Measurements from ENCODE around the gene C16orf90. TPM values are rescaled to one million over a fixed set of nuclear protein-coding genes. Genes with fewer than 3 reads are reported as not detected.

Gene C16orf90
- total RNA-seq, 4 donors from 2014 or later: not detected

DNA sequence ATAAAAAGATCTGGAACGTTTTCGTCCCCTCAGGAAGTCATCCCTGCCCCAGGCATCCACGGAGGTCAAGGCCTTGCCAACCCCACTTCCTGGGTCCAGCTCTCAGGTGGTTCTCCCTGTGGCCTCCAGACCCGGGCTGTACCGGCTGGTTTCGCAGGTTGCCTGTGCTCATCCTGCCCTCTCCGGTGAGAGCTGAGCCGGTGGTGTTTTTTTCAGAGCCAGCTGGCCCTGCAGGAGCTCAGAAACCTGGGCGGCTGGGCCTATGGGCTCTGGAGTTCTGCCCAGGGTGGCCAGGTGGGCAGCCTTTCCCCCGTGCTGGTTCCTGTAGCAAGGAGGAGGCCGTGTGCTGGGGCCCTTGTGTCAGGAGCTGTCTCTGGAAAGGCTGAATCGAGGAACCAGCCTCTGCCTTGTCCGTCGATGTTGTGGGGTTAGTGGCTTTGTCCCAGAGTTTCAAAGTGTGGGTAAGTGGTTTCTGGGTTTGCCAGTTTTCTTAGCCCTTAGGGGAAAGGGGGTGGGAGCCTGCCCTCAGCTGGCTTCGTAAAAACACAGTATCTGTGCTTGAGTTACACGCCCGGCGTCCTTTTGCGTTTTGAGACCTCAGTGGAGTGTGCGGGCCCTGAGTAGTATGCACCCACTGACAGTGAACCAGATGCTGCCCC lies 23.6 kb downstream of the C16orf90 start:
- no peak for ATAC-seq (ENCODE audit: low FRiP score)
- TF ChIP-seq, protein P1, sequence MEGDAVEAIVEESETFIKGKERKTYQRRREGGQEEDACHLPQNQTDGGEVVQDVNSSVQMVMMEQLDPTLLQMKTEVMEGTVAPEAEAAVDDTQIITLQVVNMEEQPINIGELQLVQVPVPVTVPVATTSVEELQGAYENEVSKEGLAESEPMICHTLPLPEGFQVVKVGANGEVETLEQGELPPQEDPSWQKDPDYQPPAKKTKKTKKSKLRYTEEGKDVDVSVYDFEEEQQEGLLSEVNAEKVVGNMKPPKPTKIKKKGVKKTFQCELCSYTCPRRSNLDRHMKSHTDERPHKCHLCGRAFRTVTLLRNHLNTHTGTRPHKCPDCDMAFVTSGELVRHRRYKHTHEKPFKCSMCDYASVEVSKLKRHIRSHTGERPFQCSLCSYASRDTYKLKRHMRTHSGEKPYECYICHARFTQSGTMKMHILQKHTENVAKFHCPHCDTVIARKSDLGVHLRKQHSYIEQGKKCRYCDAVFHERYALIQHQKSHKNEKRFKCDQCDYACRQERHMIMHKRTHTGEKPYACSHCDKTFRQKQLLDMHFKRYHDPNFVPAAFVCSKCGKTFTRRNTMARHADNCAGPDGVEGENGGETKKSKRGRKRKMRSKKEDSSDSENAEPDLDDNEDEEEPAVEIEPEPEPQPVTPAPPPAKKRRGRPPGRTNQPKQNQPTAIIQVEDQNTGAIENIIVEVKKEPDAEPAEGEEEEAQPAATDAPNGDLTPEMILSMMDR (IDR thresholded peaks at IDR 0.05): no peak
- DNase-seq (ENCODE audit: low spot score): no peak

DNA sequence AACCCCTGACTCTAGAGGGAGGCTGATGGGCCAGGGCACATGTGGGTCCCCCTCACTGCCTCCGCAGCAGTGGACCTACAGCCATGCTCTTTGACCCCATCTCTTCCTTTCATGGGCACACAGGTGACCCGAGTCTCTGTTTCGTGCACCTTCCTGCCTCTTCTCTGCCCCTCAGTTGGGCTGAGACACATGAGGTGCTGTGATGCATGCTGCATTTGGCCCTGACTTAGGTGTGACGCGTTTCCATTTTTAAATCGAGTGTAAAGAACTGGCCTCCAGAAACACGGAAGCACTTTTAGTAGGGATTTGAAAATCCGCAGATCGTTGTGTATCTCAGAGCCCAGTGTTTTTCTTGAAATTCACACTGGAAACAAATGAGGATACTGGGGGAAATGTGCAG lies 24.6 kb downstream of the C16orf90 start:
- TF ChIP-seq, protein P1 (IDR thresholded peaks at IDR 0.05): no peak
- no peak for DNase-seq (ENCODE audit: low spot score)
- ATAC-seq (ENCODE audit: low FRiP score): no peak

GRCh38 chr16:3469736-3470135 lies 25.6 kb downstream of the C16orf90 start:
- TF ChIP-seq, protein P1 (IDR thresholded peaks at IDR 0.05): no peak
- ATAC-seq (ENCODE audit: low FRiP score) (no peak), DNase-seq (ENCODE audit: low spot score) (no peak)

- TF ChIP-seq, protein P1 (IDR thresholded peaks at IDR 0.05): no peak
- no peak for ATAC-seq (ENCODE audit: low FRiP score)
- DNase-seq (ENCODE audit: low spot score): no peak
Measured at GRCh38 chr16:3468501-3468900, 26.8 kb downstream of the C16orf90 start.

GRCh38 chr16:3467921-3468320 lies 27.4 kb downstream of the C16orf90 start:
- no peak for ATAC-seq (ENCODE audit: low FRiP score)
- no peak for DNase-seq (ENCODE audit: low spot score)
- TF ChIP-seq, protein P1 (IDR thresholded peaks at IDR 0.05): no peak

DNA sequence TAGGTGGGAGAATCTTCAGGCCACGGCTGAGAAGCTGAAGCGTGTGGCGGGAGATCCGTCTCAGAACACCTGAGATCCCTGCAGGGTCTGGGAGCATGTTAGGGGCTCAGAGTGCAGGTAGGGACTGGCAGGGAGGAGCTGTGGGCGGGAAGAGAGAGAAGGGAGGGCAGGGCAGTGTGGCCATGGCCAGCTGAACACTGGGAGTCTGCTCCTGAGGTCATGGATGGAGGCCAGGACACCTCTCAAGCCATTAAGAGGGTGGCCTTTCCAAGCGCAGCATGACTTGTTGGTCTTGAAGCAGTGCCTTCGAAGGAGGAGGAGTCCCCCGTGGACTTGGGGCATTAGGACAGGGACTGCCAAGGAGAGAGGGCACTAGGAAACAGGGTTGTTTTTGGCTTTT lies 28.1 kb downstream of the C16orf90 start:
- DNase-seq (ENCODE audit: low spot score): no peak
- TF ChIP-seq, protein P1 (IDR thresholded peaks at IDR 0.05): no peak
- ATAC-seq (ENCODE audit: low FRiP score): no peak

- TF ChIP-seq, protein P1 (IDR thresholded peaks at IDR 0.05): no peak
- no peak for ATAC-seq (ENCODE audit: low FRiP score)
- DNase-seq (ENCODE audit: low spot score): no peak
Measured at GRCh38 chr16:3465911-3466584, 29.2 kb downstream of the C16orf90 start.
